K562 (cell line): ENCODE results near the gene SKAP1. TPM values are rescaled to one million over a fixed set of nuclear protein-coding genes. Genes with fewer than 3 reads are reported as not detected.

Experiments
- ATAC-seq: fragments of 200-7000 bp; cut with Tn5 transposase; 3 replicates; pipeline ENCODE4 v1.9.1; 2020; ENCODE audit warnings: moderate library complexity
- BruUV-seq: library from RNA; stranded (reverse); fragments of 400-500 nt; replicated peaks from 2 replicates; lab custom pipeline; 2021; lab: Mats Ljungman, UMichigan
- CTCF ChIA-PET: fragments of 300-600 bp; formaldehyde crosslinking; extraction: SDS; loops from one replicate; lab custom pipeline; 2021; ENCODE audit warnings: low intra/inter-chr PET ratio; lab: Yijun Ruan, JAX
- POLR2A ChIA-PET: fragments of 300-600, 350-650 bp; sonication (Branson Sonifier 250); formaldehyde crosslinking; extraction: SDS; loops from one replicate; lab custom pipeline; 2021; ENCODE audit warnings: antibody characterized with exemption, inconsistent platforms; lab: Yijun Ruan, JAX
- DNase-seq, 4 experiments: peaks; one replicate each; pipeline versions ENCODE4 v3.0.0 to v3.0.0-alpha.2; 2011 to 2018; ENCODE audit warnings: low spot score in 3 of 4, mixed read lengths in 3 of 4; ENCODE audit errors: extremely low read depth in 1 of 4
- FAIRE-seq: peaks from 2 replicates; lab custom pipeline; 2011; peaks lifted over from hg19 to GRCh38; lab: Jason Lieb, UNC
- H2AFZ ChIP-seq: 2 replicates; pipeline ENCODE4 v1.6.0; 2011; ENCODE audit warnings: low read depth, low read length, control low read depth, inconsistent platforms
- H3K27ac ChIP-seq: fragments of 200-600 bp; 3 replicates; pipeline ENCODE4 v1.8.0; 2011; ENCODE audit warnings: low read depth, mild to moderate bottlenecking, control low read depth, inconsistent platforms, low read length, moderate library complexity, mixed read lengths; ENCODE audit errors: extremely low read depth
- H3K27me3 ChIP-seq, 2 experiments: fragments of 300-600 bp in 1 of 2; 2 replicates in 1 of 2; 3 replicates in 1 of 2; pipeline versions ENCODE4 v1.6.0 to v1.8.0; 2011; ENCODE audit warnings: inconsistent platforms in 2 of 2, low read length in 2 of 2, mild to moderate bottlenecking in 1 of 2, mixed read lengths in 1 of 2, moderate library complexity in 1 of 2; ENCODE audit not compliant: control insufficient read depth in 2 of 2, insufficient read depth in 2 of 2
- H3K36me3 ChIP-seq: fragments of 300-600 bp; 3 replicates; pipeline ENCODE4 v1.8.0; 2011; ENCODE audit warnings: mild to moderate bottlenecking, low read length, inconsistent platforms; ENCODE audit not compliant: control insufficient read depth, insufficient read depth
- H3K4me1 ChIP-seq, 2 experiments: fragments of 200-600 bp in 1 of 2; replicated peaks in 1 of 2; 2 replicates in 1 of 2; 3 replicates in 1 of 2; pipeline versions ENCODE4 v1.5.1 to v1.8.0; 2011; ENCODE audit warnings: inconsistent platforms in 2 of 2, low read length in 2 of 2, mild to moderate bottlenecking in 1 of 2, mixed read lengths in 1 of 2, moderate library complexity in 1 of 2; ENCODE audit not compliant: control insufficient read depth in 2 of 2, insufficient read depth in 2 of 2
- H3K4me2 ChIP-seq: 2 replicates; pipeline ENCODE4 v1.6.1; 2011; ENCODE audit warnings: low read length, control low read depth, inconsistent platforms, mixed read lengths; ENCODE audit not compliant: insufficient read depth
- H3K4me3 ChIP-seq: fragments of 200-600 bp; sonication (generic), shearing (Covaris generic); 2 replicates; pipeline ENCODE4 v1.5.1; 2016; ENCODE audit warnings: control low read depth, inconsistent platforms
- H3K79me2 ChIP-seq: fragments of 200-600 bp; 3 replicates; pipeline ENCODE4 v1.8.0; 2011; ENCODE audit warnings: low read length, inconsistent platforms; ENCODE audit not compliant: control insufficient read depth, insufficient read depth
- H3K9ac ChIP-seq, 2 experiments: 2 replicates each; pipeline versions ENCODE4 v1.6.0 to v1.6.1; 2011; ENCODE audit warnings: low read depth in 2 of 2, low read length in 2 of 2, control low read depth in 1 of 2, inconsistent platforms in 1 of 2, mild to moderate bottlenecking in 1 of 2, mixed read lengths in 1 of 2; ENCODE audit not compliant: insufficient read depth in 1 of 2
- H3K9me1 ChIP-seq: one replicate; pipeline ENCODE4 v1.6.0; 2011; ENCODE audit warnings: inconsistent platforms, mild to moderate bottlenecking, low read length, moderate library complexity; ENCODE audit not compliant: control insufficient read depth, insufficient read depth
- H3K9me3 ChIP-seq: replicated peaks from 2 replicates; pipeline ENCODE4 v1.5.1; 2011; ENCODE audit warnings: low read depth, low read length, inconsistent platforms; ENCODE audit not compliant: control insufficient read depth, insufficient read depth
- H4K20me1 ChIP-seq: replicated peaks from 2 replicates; pipeline ENCODE4 v1.6.1; 2011; ENCODE audit warnings: low read length, inconsistent platforms, mixed read lengths; ENCODE audit not compliant: control insufficient read depth, insufficient read depth
- CREB3L1 ChIP-seq: fragments of 450-650 bp; IDR thresholded peaks from 2 replicates; pipeline ENCODE4 v1.6.1; 2014; ENCODE audit warnings: low read depth, mild to moderate bottlenecking, moderate library complexity, borderline replicate concordance
- JUN ChIP-seq, 2 experiments: sonication (generic) in 1 of 2; formaldehyde crosslinking in 1 of 2; IDR thresholded peaks; 2 replicates each; pipeline versions ENCODE4 v1.6.1 to v1.8.0; 2012 to 2022; ENCODE audit warnings: borderline replicate concordance in 2 of 2, mild to moderate bottlenecking in 2 of 2, improper control_type of control experiment in 1 of 2, low read depth in 1 of 2, low read length in 1 of 2, missing genetic modification reagents in 1 of 2
- L3MBTL2 ChIP-seq: fragments of 450-650 bp; IDR thresholded peaks from 2 replicates; pipeline ENCODE4 v1.6.1; 2016; ENCODE audit warnings: mild to moderate bottlenecking, moderate library complexity
- NCOA4 ChIP-seq: fragments of 450-650 bp; IDR thresholded peaks from 2 replicates; pipeline ENCODE4 v1.6.1; 2018; ENCODE audit warnings: mild to moderate bottlenecking; ENCODE audit not compliant: partially characterized antibody
- RFX1 ChIP-seq: fragments of 450-650 bp; IDR thresholded peaks from 2 replicates; pipeline ENCODE4 v1.6.1; 2016; ENCODE audit warnings: mild to moderate bottlenecking, moderate library complexity
- SMARCB1 ChIP-seq: IDR thresholded peaks from 2 replicates; pipeline ENCODE4 v1.6.1; 2011; ENCODE audit warnings: improper control_type of control experiment, low read depth; ENCODE audit not compliant: insufficient read length
- WHSC1 ChIP-seq: IDR thresholded peaks from one replicate; pipeline ENCODE4 v1.6.1; 2012; ENCODE audit warnings: low read length, control low read depth, inconsistent platforms
- ZBTB2 ChIP-seq: fragments of 450-650 bp; IDR thresholded peaks from 2 replicates; pipeline ENCODE4 v1.6.1; 2016; ENCODE audit warnings: antibody characterized with exemption
- ZBTB7A ChIP-seq: IDR thresholded peaks from 2 replicates; pipeline ENCODE4 v1.6.1; 2011; ENCODE audit warnings: low read depth, mild to moderate bottlenecking, low read length, moderate library complexity, borderline replicate concordance; ENCODE audit not compliant: control insufficient read depth
- ZNF316 ChIP-seq: fragments of 450-650 bp; IDR thresholded peaks from 2 replicates; pipeline ENCODE4 v1.6.1; 2016
- ZNF347 ChIP-seq: fragments of 450-650 bp; formaldehyde crosslinking; IDR thresholded peaks from 2 replicates; pipeline ENCODE4 v1.4.0; 2020; ENCODE audit warnings: low read depth, mild to moderate bottlenecking, moderate library complexity
- ZNF609 ChIP-seq: sonication (generic); formaldehyde crosslinking; IDR thresholded peaks from 2 replicates; pipeline ENCODE4 v1.8.1; 2023; ENCODE audit warnings: missing genetic modification reagents, mild to moderate bottlenecking, borderline replicate concordance
- ZNF740 ChIP-seq, 3 experiments: fragments of 200-800 bp in 1 of 3; sonication (Bioruptor generic) in 1 of 3; sonication (generic) in 1 of 3; formaldehyde crosslinking in 1 of 3; IDR thresholded peaks; 2 replicates each; pipeline versions ENCODE4 v1.6.1 to v1.8.0; 2016 to 2022; ENCODE audit warnings: mild to moderate bottlenecking in 2 of 3, missing compliant biosample characterization in 2 of 3, missing genetic modification characterization in 2 of 3, missing genetic modification reagents in 1 of 3
- WGBS: fragments of 100-300 bp; shearing (Covaris generic); methylation state at CpG from one replicate; pipeline ENCODE4 v1.1.6; 2016; ENCODE audit warnings: low coverage, mixed read lengths; ENCODE audit not compliant: insufficient coverage; ENCODE audit errors: missing lambda C conversion rate; 5-methylcytosine and 5-hydroxymethylcytosine counted together
- in situ Hi-C: fragments of 300-500 bp; cut with MboI; formaldehyde crosslinking; loops from 4 replicates; pipeline ENCODE4 v1.15.0; 2018; ENCODE audit warnings: inconsistent platforms, mixed read lengths
- intact Hi-C: fragments of 100-400 bp; cut with micrococcal nuclease; formaldehyde crosslinking; loops from 2 replicates; pipeline ENCODE4 v1.14.2; 2022
- polyA plus RNA-seq, 8 experiments: library from polyadenylated mRNA; depleted of rRNA in 4 of 8; stranded (reverse) in 5 of 8; unstranded in 3 of 8; fragments of >200 nt; fragmentation: Nextera tagmentation in 2 of 8; fragmentation: Illumina TruSeq in 1 of 8; extraction: Ambion mirVana in 2 of 8; extraction: Trizol in 1 of 8; gene quantifications; 2 replicates each; pipeline versions ENCODE4 v1.2.1 to v1.2.3, GENCODE V29; 2011 to 2014; ENCODE audit warnings: inconsistent platforms in 1 of 8, missing spikeins in 1 of 8
- total RNA-seq, 7 experiments: library from RNA; depleted of rRNA in 6 of 7; stranded (reverse); fragments of >200 nt in 6 of 7; fragmentation: Illumina TruSeq in 2 of 7; extraction: Trizol in 2 of 7; gene quantifications; 2 replicates each; pipeline versions ENCODE4 v1.2.1 to v1.2.3, GENCODE V29; 2011 to 2021; ENCODE audit warnings: low replicate concordance in 1 of 7

The SKAP1 gene
- total and polyA plus RNA-seq, 9 of the 15 experiments (the other 6 are each of a cell fraction or from before 2014, with no cell fraction given) = 0.06 to 0.80 (median 0.10) TPM; not detected in 4

GRCh38 chr17:48429156-48429555 lies 858 bp downstream of the SKAP1 start:
- no peak for FAIRE-seq
- no TSS peak for BruUV-seq
- intact Hi-C loops (no loop called here), in situ Hi-C loops (no loop called here)
- no peak overlapping the region for H3K9ac ChIP-seq
- no peak overlapping the region for H3K27ac ChIP-seq
- no peaks in the 10 kb centered on the region for H3K79me2 ChIP-seq
- H3K4me3 ChIP-seq = no peak overlapping the region
- H3K27me3 ChIP-seq = no peaks in the 10 kb centered on the region
- H3K36me3 ChIP-seq = no peaks in the 10 kb centered on the region
- peaks cover 0 to 30% of the 10 kb centered on the region in 2 experiments; a peak in 4 of 5 replicates for H3K4me1 ChIP-seq
- no peak for ATAC-seq
- 74% methylated on average over 8 of the region's 8 CpGs for WGBS
- POLR2A ChIA-PET = interaction anchor here (0.9 to 1.0 kb wide), 2 partner anchors 10 to 14 kb away, joined by 3 to 4 read pairs; no protein-coding TSS in a partner anchor
- CTCF ChIA-PET = no interaction called here
- DNase-seq = no peak
- no peaks in the 10 kb centered on the region for H3K9me1 ChIP-seq
- no peak overlapping the region for H3K4me2 ChIP-seq
- H2AFZ ChIP-seq = no peak overlapping the region
- no peaks in the 10 kb centered on the region for H3K9me3 ChIP-seq
- H4K20me1 ChIP-seq = no peaks in the 10 kb centered on the region
- TF ChIP-seq ZNF316 (no peak), NCOA4 (no peak), JUN (IDR thresholded peaks at IDR 0.05; ENCODE audit: borderline replicate concordance, low read depth, low read length) (no peak), JUN (CRISPR knock-in tag; IDR thresholded peaks at IDR 0.05; ENCODE audit: borderline replicate concordance) (no peak), RFX1 (no peak), ZNF740 (CRISPR knock-in tag; IDR thresholded peaks at IDR 0.05) (no peak), ZNF740 (tag; IDR thresholded peaks at IDR 0.05) (no peak), L3MBTL2 (no peak), ZNF609 (CRISPR knock-in tag) (no peak), WHSC1 (no peak), CREB3L1 (no peak), ZBTB7A (no peak), SMARCB1 (no peak), ZNF347 (CRISPR knock-in tag) (no peak), ZBTB2 (no peak)
